Mesothelial cell of epicardium (in vitro differentiated cells): Measurements from ENCODE around the gene HS6ST2. TPM values are rescaled to one million over a fixed set of nuclear protein-coding genes. Genes with fewer than 3 reads are reported as not detected.

ENCODE experiments used
- DNase-seq, 2 experiments: peaks; one replicate each; pipeline ENCODE4 v3.0.0; 2021; ENCODE audit warnings: low spot score in 2 of 2; ENCODE audit not compliant: unreplicated experiment in 2 of 2
- H3K27ac Mint-ChIP-seq: 2 replicates; pipeline ENCODE4 v1.8.0; 2021; ENCODE audit warnings: mixed read lengths
- H3K27me3 Mint-ChIP-seq: 2 replicates; pipeline ENCODE4 v1.8.0; 2021; ENCODE audit warnings: low read depth, mixed read lengths
- H3K36me3 Mint-ChIP-seq: 2 replicates; pipeline ENCODE4 v1.8.0; 2021; ENCODE audit warnings: mixed read lengths
- H3K4me1 Mint-ChIP-seq: 2 replicates; pipeline ENCODE4 v1.8.0; 2021; ENCODE audit warnings: mixed read lengths
- H3K4me3 Mint-ChIP-seq: 2 replicates; pipeline ENCODE4 v1.8.0; 2021; ENCODE audit warnings: mild to moderate bottlenecking, moderate library complexity, mixed read lengths
- H3K9me3 Mint-ChIP-seq: 2 replicates; pipeline ENCODE4 v1.8.0; 2021; ENCODE audit warnings: mixed read lengths
- total RNA-seq: library from RNA; stranded (reverse); gene quantifications from 3 replicates; pipeline ENCODE4 v1.2.1, GENCODE V29; 2021
- TF ChIP-seq, protein P1 (sequence below): fragments of 200-600 bp; sonication (generic); IDR thresholded peaks from one replicate; pipeline ENCODE4 v1.5.0; 2021; ENCODE audit warnings: antibody characterized with exemption; ENCODE audit not compliant: unreplicated experiment

Gene HS6ST2
- 20.2 to 23.1 TPM (median 22.9 TPM) in 3 replicates for total RNA-seq

DNA sequence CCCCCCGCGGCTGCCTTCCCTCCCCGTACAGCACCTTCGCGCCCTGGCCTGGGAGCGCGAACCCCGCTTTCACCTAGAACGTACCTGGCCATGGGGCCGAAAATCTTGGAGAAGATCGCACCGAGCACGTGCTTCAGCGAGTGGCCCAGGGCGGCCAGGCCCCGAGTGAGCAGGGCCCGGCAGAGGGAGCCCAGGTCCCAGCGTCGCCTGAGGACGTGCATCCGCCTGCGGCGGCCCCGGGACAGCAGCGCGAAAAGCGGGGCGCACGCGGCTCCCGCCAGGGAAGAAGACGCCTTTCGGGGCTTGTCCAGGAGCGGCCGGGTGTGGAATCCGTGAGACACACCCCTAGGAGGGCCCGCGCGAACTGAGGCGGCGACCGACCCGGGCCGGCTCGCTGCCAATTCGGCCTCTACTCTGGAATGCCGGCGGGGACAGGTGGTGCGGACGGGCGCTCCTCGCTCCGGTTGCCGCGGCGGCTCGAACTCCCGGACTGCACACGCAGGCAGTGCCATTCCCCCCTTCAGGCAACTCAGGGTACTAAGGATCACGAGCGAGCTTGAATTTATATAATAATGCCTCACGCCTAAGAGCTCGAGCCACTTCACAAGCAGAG is at the start of gene HS6ST2:
Gene HS6ST2, minus strand, starts transcription at position 539 of the 613 bp plus-strand sequence.
- Mint-ChIP-seq H3K27me3 (peaks cover 51% of the 10 kb centered on the region), H3K4me3 (peak within 1 kb of the TSS; percentile 80), H3K4me1 (peaks cover 53% of the 10 kb centered on the region), H3K27ac (peak within 1 kb of the TSS; percentile 87), H3K9me3 (no peaks in the 10 kb centered on the region), H3K36me3 (no peaks in the 10 kb centered on the region)
- TF ChIP-seq, protein P1, sequence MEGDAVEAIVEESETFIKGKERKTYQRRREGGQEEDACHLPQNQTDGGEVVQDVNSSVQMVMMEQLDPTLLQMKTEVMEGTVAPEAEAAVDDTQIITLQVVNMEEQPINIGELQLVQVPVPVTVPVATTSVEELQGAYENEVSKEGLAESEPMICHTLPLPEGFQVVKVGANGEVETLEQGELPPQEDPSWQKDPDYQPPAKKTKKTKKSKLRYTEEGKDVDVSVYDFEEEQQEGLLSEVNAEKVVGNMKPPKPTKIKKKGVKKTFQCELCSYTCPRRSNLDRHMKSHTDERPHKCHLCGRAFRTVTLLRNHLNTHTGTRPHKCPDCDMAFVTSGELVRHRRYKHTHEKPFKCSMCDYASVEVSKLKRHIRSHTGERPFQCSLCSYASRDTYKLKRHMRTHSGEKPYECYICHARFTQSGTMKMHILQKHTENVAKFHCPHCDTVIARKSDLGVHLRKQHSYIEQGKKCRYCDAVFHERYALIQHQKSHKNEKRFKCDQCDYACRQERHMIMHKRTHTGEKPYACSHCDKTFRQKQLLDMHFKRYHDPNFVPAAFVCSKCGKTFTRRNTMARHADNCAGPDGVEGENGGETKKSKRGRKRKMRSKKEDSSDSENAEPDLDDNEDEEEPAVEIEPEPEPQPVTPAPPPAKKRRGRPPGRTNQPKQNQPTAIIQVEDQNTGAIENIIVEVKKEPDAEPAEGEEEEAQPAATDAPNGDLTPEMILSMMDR = peak; percentile 27
- DNase-seq = peak; percentile 34 to 68

DNA sequence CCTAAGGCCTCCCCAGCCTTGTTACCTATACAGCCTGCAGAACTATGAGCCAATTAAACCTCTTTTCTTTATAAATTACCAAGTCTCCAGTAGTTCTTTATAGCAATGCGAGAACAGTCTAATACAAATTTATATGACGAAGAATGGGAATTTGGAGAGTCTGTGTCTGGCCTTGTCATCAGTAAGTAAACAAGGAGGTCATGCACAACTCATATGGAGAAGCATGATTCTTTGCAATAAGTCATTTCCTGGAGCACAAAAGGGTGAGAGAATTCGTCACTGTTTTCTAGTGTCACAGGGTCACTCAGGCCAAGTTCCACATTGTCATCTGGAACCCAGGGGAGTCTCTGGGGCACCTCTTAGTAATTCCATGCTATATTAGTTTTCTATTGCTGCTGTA is 49.0 kb upstream of the HS6ST2 start:
- Mint-ChIP-seq H3K27ac (no peak overlapping the region), H3K36me3 (peaks cover 3% of the 10 kb centered on the region), H3K9me3 (peaks cover 12% of the 10 kb centered on the region), H3K27me3 (no peaks in the 10 kb centered on the region), H3K4me1 (no peaks in the 10 kb centered on the region), H3K4me3 (no peak overlapping the region)
- TF ChIP-seq, protein P1 = no peak
- DNase-seq = no peak

DNA sequence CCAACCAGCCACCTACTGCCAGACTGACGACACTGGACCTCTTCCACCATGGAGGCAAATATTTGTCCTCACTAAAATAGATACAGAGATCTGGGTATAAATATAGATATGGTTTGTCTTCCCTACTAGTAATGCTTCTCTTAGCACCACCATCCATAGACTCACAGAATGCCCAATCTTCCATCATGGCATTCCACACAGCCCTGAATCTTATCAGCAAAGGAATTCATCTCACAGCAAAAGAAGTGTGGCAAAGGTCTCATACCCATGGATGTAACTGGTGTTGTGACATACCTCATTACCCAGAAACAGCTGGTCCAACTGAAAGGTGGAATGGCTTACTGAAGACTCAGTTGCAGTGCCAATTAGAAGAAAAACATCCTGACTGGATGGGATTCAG is 47.2 kb upstream of the HS6ST2 start:
- no peak for DNase-seq
- H3K4me3 Mint-ChIP-seq = no peak overlapping the region
- peaks cover under 1% of the 10 kb centered on the region for H3K4me1 Mint-ChIP-seq
- no peaks in the 10 kb centered on the region for H3K27me3 Mint-ChIP-seq
- TF ChIP-seq, protein P1 = no peak
- peaks cover 10% of the 10 kb centered on the region for H3K9me3 Mint-ChIP-seq
- peaks cover 3% of the 10 kb centered on the region for H3K36me3 Mint-ChIP-seq
- no peak overlapping the region for H3K27ac Mint-ChIP-seq

DNA sequence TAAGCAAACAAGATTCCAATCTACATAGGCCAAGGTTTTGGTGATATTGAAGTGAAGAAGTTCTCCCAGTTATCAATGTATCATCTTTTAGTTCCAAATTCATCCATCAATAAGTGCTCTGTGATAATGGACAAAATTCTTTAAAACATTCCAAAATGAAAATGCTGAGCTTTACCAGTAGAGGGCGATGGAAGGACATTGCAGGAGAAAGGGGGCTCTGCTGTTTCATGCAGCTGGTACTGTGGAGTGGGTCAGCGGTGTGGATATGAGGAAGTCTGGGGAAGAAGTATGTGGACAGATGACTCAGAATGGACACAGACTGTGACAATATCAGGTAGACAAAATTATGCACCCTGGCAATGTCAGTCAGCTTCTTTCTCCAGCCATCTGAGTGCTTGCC is 46.6 kb upstream of the HS6ST2 start:
- TF ChIP-seq, protein P1 = peak; percentile 78

DNA sequence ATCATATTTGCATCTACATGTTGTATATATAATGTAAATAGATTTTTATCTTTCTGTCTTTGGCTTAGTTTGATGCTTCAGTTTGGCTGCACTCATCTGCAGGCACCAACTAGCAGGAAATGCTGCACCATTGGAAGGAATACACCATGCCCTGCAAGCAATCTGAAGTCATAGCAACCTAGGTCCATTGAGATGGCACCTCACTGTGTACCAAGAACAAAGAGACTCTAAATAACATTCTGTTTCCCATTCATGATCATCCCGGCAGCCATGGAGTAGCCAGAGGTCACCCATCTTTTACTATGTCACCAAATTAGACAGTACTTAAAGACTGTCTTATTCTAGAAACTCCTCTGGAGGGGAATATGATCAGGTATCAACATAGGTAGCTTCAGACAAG is 40.8 kb upstream of the HS6ST2 start:
- Mint-ChIP-seq H3K4me1 (peaks cover 25% of the 10 kb centered on the region), H3K9me3 (no peaks in the 10 kb centered on the region), H3K27me3 (no peaks in the 10 kb centered on the region), H3K27ac (no peak overlapping the region), H3K4me3 (no peak overlapping the region), H3K36me3 (no peaks in the 10 kb centered on the region)
- DNase-seq = no peak
- TF ChIP-seq, protein P1 = no peak

More for the DNA sequence above, 46.6 kb upstream of the HS6ST2 start:
- Mint-ChIP-seq H3K36me3 (peaks cover 3% of the 10 kb centered on the region), H3K27ac (no peak overlapping the region), H3K4me3 (no peak overlapping the region), H3K9me3 (peaks cover 10% of the 10 kb centered on the region), H3K4me1 (peaks cover 6% of the 10 kb centered on the region), H3K27me3 (no peaks in the 10 kb centered on the region)
- DNase-seq = no peak

DNA sequence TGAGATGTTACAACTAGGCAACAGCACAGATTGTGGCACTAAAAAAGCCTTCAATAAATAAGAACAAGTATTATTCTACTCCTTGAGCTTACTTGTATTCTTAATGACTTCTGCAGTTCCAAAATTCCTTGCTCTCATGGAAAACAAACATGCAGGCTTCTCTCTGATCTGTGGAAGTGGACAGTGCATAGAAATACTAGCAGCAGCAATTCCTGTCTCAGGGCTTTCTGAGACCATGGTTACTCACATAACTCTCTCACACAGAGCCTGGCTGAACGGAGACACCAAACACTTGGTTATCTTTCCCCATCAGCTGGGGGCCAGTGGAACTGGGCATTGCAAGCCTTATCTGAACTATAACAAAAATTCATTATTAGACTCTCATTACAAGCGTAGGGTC is 32.4 kb upstream of the HS6ST2 start:
- Mint-ChIP-seq H3K36me3 (no peaks in the 10 kb centered on the region), H3K4me3 (no peak overlapping the region), H3K27ac (no peak overlapping the region), H3K4me1 (peaks cover 12% of the 10 kb centered on the region), H3K27me3 (no peaks in the 10 kb centered on the region), H3K9me3 (no peaks in the 10 kb centered on the region)
- DNase-seq = no peak
- TF ChIP-seq, protein P1 = no peak
